ENCODE measurements around the gene KCNIP3.

DNA sequence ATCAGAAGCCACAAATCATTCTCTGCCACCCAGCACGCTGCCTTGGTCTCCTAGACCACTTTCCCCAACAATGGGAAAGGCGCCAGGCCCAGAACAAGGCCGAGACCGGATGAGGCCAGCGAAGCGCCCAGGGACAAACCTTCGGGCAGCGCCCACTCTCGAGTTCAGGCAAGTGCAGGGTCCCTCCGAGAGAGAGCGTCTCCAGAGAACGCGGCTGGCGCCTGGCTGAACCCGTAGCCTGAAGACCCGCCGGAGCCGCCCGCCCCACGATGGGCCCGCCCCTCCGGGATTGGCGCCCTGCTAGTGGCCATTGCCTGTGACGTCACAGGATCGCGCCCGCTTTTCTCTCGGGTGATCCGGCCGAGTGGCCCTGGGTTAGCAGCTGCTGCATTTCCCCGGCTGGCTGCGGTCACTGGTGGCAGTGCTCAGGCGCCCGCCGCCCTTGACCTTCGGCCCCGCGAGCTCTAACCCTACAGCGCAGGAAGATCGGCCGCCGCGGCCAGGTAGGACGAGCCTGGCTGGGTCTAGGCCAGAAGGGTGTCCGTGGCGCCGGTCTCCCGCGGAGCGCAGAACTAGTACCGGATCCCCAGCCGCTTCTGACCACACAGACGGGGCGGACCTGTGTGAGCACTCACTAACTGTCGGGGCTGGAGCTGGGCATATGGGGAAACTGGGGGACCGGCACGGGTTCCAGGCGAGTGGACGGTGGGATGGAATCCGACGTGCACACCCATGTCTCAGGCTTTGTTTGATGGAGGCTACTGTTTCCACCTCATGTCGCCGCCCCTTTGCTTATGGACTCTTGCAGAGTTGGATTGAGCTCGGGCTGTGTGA is 105.4 kb downstream of the KCNIP3 start, which contains the start of gene FAHD2A:
- TF ChIP-seq, protein P1, sequence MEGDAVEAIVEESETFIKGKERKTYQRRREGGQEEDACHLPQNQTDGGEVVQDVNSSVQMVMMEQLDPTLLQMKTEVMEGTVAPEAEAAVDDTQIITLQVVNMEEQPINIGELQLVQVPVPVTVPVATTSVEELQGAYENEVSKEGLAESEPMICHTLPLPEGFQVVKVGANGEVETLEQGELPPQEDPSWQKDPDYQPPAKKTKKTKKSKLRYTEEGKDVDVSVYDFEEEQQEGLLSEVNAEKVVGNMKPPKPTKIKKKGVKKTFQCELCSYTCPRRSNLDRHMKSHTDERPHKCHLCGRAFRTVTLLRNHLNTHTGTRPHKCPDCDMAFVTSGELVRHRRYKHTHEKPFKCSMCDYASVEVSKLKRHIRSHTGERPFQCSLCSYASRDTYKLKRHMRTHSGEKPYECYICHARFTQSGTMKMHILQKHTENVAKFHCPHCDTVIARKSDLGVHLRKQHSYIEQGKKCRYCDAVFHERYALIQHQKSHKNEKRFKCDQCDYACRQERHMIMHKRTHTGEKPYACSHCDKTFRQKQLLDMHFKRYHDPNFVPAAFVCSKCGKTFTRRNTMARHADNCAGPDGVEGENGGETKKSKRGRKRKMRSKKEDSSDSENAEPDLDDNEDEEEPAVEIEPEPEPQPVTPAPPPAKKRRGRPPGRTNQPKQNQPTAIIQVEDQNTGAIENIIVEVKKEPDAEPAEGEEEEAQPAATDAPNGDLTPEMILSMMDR (conservative IDR thresholded peaks at IDR 0.05), result no peak
- no peak for TF ChIP-seq EZH2 (IDR thresholded peaks at IDR 0.05; ENCODE audit: low read depth)
